ENCODE data around the gene NLRP7.

Gene NLRP7

DNA sequence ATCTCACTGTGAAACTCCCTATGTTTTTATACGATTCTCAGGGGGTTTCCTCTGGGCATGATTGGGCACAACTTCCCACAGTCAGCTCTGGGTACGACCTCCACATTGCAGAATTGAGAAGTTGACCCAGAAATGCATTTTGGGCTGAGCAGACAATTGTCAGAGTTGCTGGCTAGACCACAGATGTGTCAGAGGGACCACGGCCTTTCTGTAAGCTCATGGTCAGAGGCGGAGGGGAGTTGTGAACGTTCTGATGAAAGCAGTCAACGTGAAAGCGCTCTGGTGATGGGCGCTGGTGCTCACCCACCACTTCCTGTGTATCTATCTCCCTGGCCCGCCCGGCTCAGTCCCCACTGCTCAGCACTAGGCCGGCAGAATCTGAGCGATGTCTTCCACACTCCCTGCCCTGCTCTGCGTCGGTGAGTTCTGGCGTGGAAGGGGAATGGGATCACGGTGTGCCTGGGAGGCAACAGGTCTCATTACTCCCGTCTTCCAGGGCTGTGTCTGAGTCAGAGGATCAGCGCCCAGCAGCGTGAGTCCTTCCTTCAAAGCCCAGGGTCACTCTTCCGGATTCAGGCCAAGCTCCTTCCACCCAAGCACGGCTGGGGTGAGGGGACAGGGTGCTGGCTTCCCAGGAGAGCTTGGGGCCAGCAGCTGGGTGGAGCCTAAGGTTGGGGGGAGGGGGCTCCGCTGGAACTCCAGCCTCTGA, 41.4 kb downstream of the NLRP7 start, which contains the start of gene NCR1:
Gene NCR1, plus strand, starts transcription at position 346 of the 709 bp plus-strand sequence. Its CDS starts 40 bp downstream, at position 386.
- TF ChIP-seq TCF12 (IDR thresholded peaks at IDR 0.05; ENCODE audit: low read depth) (no peak), RAD21 (IDR thresholded peaks at IDR 0.05; ENCODE audit: low read depth) (no peak), EGR1 (IDR thresholded peaks at IDR 0.05) (no peak), CREB1 (IDR thresholded peaks at IDR 0.05; ENCODE audit: low read depth) (no peak), TEAD4 (IDR thresholded peaks at IDR 0.05) (no peak), EP300 (IDR thresholded peaks at IDR 0.05; ENCODE audit: borderline replicate concordance) (no peak), NFIC (IDR thresholded peaks at IDR 0.05) (no peak), YY1 (IDR thresholded peaks at IDR 0.05; ENCODE audit: low read depth) (no peak), ZBTB7A (IDR thresholded peaks at IDR 0.05; ENCODE audit: low read depth) (no peak), TAF1 (IDR thresholded peaks at IDR 0.05; ENCODE audit: low read depth) (no peak), FOXM1 (IDR thresholded peaks at IDR 0.05; ENCODE audit: borderline replicate concordance, low read depth) (no peak), CEBPB (IDR thresholded peaks at IDR 0.05) (no peak)
- TF ChIP-seq, protein P1, sequence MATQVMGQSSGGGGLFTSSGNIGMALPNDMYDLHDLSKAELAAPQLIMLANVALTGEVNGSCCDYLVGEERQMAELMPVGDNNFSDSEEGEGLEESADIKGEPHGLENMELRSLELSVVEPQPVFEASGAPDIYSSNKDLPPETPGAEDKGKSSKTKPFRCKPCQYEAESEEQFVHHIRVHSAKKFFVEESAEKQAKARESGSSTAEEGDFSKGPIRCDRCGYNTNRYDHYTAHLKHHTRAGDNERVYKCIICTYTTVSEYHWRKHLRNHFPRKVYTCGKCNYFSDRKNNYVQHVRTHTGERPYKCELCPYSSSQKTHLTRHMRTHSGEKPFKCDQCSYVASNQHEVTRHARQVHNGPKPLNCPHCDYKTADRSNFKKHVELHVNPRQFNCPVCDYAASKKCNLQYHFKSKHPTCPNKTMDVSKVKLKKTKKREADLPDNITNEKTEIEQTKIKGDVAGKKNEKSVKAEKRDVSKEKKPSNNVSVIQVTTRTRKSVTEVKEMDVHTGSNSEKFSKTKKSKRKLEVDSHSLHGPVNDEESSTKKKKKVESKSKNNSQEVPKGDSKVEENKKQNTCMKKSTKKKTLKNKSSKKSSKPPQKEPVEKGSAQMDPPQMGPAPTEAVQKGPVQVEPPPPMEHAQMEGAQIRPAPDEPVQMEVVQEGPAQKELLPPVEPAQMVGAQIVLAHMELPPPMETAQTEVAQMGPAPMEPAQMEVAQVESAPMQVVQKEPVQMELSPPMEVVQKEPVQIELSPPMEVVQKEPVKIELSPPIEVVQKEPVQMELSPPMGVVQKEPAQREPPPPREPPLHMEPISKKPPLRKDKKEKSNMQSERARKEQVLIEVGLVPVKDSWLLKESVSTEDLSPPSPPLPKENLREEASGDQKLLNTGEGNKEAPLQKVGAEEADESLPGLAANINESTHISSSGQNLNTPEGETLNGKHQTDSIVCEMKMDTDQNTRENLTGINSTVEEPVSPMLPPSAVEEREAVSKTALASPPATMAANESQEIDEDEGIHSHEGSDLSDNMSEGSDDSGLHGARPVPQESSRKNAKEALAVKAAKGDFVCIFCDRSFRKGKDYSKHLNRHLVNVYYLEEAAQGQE (IDR thresholded peaks at IDR 0.05; ENCODE audit: low read depth): no peak
- TF ChIP-seq, protein P2, sequence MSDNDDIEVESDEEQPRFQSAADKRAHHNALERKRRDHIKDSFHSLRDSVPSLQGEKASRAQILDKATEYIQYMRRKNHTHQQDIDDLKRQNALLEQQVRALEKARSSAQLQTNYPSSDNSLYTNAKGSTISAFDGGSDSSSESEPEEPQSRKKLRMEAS (IDR thresholded peaks at IDR 0.05): no peak
- TF ChIP-seq, protein P3, sequence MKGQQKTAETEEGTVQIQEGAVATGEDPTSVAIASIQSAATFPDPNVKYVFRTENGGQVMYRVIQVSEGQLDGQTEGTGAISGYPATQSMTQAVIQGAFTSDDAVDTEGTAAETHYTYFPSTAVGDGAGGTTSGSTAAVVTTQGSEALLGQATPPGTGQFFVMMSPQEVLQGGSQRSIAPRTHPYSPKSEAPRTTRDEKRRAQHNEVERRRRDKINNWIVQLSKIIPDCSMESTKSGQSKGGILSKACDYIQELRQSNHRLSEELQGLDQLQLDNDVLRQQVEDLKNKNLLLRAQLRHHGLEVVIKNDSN (IDR thresholded peaks at IDR 0.05): no peak

DNA sequence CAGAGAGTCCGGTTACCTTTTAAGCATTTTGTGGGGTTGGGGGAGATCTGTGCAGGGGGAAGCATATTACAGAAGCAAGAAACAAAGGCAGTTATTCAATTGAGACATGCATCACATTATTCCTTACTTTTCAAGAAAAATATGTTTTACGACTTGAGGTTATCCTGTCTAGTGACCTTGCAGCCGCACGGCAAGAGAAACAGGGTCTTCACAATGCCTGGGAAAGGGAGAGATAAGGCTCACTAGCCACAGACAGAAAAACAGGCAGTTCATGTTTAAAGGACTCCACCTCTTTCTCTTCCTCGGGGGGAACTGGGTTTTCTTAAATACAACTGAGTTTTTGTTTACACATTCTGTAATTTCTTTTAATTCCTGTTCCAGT, 41.9 kb downstream of the NLRP7 start:
- TF ChIP-seq, protein P3 (IDR thresholded peaks at IDR 0.05): no peak
- TF ChIP-seq EP300 (IDR thresholded peaks at IDR 0.05; ENCODE audit: borderline replicate concordance): no peak
- TF ChIP-seq YY1 (IDR thresholded peaks at IDR 0.05; ENCODE audit: low read depth): no peak
- TF ChIP-seq, protein P2 (IDR thresholded peaks at IDR 0.05): no peak

DNA sequence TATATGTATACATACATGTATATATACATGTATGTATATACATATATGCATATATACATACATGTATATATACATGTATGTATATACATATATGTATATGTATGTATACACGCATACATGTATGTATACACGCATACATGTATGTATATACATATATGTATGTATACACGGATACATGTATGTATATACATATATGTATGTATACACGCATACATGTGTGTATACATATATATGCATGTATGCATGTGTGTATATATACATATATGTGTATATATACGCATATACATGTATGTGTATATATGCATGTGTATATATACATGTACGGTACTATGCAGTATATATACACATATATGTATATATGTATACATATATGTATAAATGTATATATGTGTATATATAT, 44.0 kb downstream of the NLRP7 start:
- TF ChIP-seq TCF12 (IDR thresholded peaks at IDR 0.05; ENCODE audit: low read depth): no peak
- no peak for TF ChIP-seq CEBPB (IDR thresholded peaks at IDR 0.05)
- no peak for TF ChIP-seq FOXM1 (IDR thresholded peaks at IDR 0.05; ENCODE audit: borderline replicate concordance, low read depth)
- TF ChIP-seq EGR1 (IDR thresholded peaks at IDR 0.05): no peak
- no peak for TF ChIP-seq EP300 (IDR thresholded peaks at IDR 0.05; ENCODE audit: borderline replicate concordance)
- no peak for TF ChIP-seq CREB1 (IDR thresholded peaks at IDR 0.05; ENCODE audit: low read depth)
- TF ChIP-seq, protein P2 (IDR thresholded peaks at IDR 0.05): no peak
- TF ChIP-seq TEAD4 (IDR thresholded peaks at IDR 0.05): no peak

DNA sequence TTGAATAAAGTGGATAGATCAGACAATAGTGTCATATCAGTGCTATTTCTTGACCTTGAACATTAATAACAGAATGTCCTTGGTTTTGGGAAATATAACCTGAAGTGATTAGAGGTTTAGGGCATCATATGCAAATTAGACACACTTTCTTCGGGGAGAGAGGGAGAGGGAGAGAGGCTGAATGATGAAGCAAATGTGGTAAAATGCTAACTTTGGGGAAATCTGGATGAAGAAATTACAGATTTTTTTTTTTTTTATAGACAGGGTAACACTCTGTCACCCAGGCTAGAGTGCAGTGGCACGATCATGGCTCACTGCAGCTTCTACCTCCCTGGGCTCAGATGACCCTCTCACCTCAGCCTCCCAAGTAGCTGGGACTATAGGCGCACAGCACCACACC, 45.3 kb downstream of the NLRP7 start:
- TF ChIP-seq TCF12 (IDR thresholded peaks at IDR 0.05; ENCODE audit: low read depth): no peak
- TF ChIP-seq CEBPB (IDR thresholded peaks at IDR 0.05): no peak
- TF ChIP-seq NFIC (IDR thresholded peaks at IDR 0.05): no peak
- no peak for TF ChIP-seq ZBTB7A (IDR thresholded peaks at IDR 0.05; ENCODE audit: low read depth)
- TF ChIP-seq, protein P1 (IDR thresholded peaks at IDR 0.05; ENCODE audit: low read depth): no peak
- TF ChIP-seq, protein P3 (IDR thresholded peaks at IDR 0.05): no peak
- TF ChIP-seq TEAD4 (IDR thresholded peaks at IDR 0.05): no peak
- TF ChIP-seq YY1 (IDR thresholded peaks at IDR 0.05; ENCODE audit: low read depth): no peak
- TF ChIP-seq EP300 (IDR thresholded peaks at IDR 0.05; ENCODE audit: borderline replicate concordance): no peak
- TF ChIP-seq EGR1 (IDR thresholded peaks at IDR 0.05): no peak
- no peak for TF ChIP-seq FOXM1 (IDR thresholded peaks at IDR 0.05; ENCODE audit: borderline replicate concordance, low read depth)
- no peak for TF ChIP-seq RAD21 (IDR thresholded peaks at IDR 0.05; ENCODE audit: low read depth)
- TF ChIP-seq CREB1 (IDR thresholded peaks at IDR 0.05; ENCODE audit: low read depth): no peak
- TF ChIP-seq, protein P2 (IDR thresholded peaks at IDR 0.05): no peak
- TF ChIP-seq TAF1 (IDR thresholded peaks at IDR 0.05; ENCODE audit: low read depth): no peak

DNA sequence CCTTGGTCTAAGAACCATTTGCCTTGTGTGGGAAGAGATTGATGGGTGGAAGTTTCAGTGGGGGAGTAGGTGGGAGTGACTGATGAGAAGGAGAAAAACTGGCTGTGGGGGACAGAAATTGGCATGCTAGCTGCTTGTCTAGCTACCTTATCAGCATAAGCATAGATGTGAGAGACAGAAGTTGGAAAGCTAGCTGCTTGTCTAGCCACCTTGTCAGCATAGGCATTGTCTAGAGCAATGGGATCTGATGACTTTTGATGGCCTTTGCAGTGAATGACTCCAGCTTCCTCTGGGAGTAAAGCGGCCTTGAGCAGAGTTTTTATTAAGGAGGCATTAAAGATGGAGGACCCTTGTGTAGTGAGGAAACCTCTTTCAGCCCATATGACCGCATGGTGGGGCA, 51.3 kb downstream of the NLRP7 start:
- no peak for TF ChIP-seq CEBPB (IDR thresholded peaks at IDR 0.05)
- no peak for TF ChIP-seq CREB1 (IDR thresholded peaks at IDR 0.05; ENCODE audit: low read depth)
- TF ChIP-seq ZBTB7A (IDR thresholded peaks at IDR 0.05; ENCODE audit: low read depth): no peak
- no peak for TF ChIP-seq EP300 (IDR thresholded peaks at IDR 0.05; ENCODE audit: borderline replicate concordance)
- TF ChIP-seq, protein P1 (IDR thresholded peaks at IDR 0.05; ENCODE audit: low read depth): no peak
- TF ChIP-seq YY1 (IDR thresholded peaks at IDR 0.05; ENCODE audit: low read depth): no peak
- TF ChIP-seq, protein P2 (IDR thresholded peaks at IDR 0.05): no peak
- no peak for TF ChIP-seq TEAD4 (IDR thresholded peaks at IDR 0.05)
- no peak for TF ChIP-seq EGR1 (IDR thresholded peaks at IDR 0.05)
- no peak for TF ChIP-seq TCF12 (IDR thresholded peaks at IDR 0.05; ENCODE audit: low read depth)
